Parathyroid adenoma (tissue), 2 donors: ENCODE results near the gene CLIC3.

Experiments used
- H2AFZ ChIP-seq: fragments of 300-600 bp; sonication (generic); one replicate; pipeline ENCODE4 v1.7.0; 2017; ENCODE audit warnings: antibody characterized with exemption, mild to moderate bottlenecking
- H3K27ac ChIP-seq: fragments of 300-600 bp; sonication (generic); one replicate; pipeline ENCODE4 v1.7.0; 2017
- H3K27me3 ChIP-seq: fragments of 300-600 bp; sonication (generic); one replicate; pipeline ENCODE4 v1.7.0; 2017; ENCODE audit warnings: low read length; ENCODE audit not compliant: control insufficient read depth, insufficient read depth
- H3K36me3 ChIP-seq: fragments of 300-600 bp; sonication (generic); one replicate; pipeline ENCODE4 v1.7.0; 2017; ENCODE audit warnings: low read length; ENCODE audit not compliant: control insufficient read depth, insufficient read depth
- H3K4me1 ChIP-seq: fragments of 300-600 bp; sonication (generic); one replicate; pipeline ENCODE4 v1.7.0; 2017; ENCODE audit warnings: control low read depth
- H3K4me2 ChIP-seq: fragments of 300-600 bp; sonication (generic); one replicate; pipeline ENCODE4 v1.7.0; 2017; ENCODE audit warnings: low read length
- H3K4me3 ChIP-seq: fragments of 300-600 bp; sonication (generic); one replicate; pipeline ENCODE4 v1.7.0; 2017; ENCODE audit warnings: low read depth, low read length
- H3K79me2 ChIP-seq: fragments of 300-600 bp; sonication (generic); one replicate; pipeline ENCODE4 v1.7.0; 2017; ENCODE audit warnings: control low read depth
- H3K9ac ChIP-seq: fragments of 300-600 bp; sonication (generic); one replicate; pipeline ENCODE4 v1.7.0; 2017; ENCODE audit warnings: mild to moderate bottlenecking
- H3K9me3 ChIP-seq: fragments of 300-600 bp; sonication (generic); one replicate; pipeline ENCODE4 v1.7.0; 2017; ENCODE audit warnings: low read length; ENCODE audit not compliant: control insufficient read depth
- TF ChIP-seq, protein P1 (sequence below): fragments of 300-600 bp; sonication (generic); IDR thresholded peaks from one replicate; pipeline ENCODE4 v1.7.0; 2017; ENCODE audit warnings: antibody characterized with exemption, mild to moderate bottlenecking
- donor health status: primary hyperparathyroidism.

The CLIC3 gene

GRCh38 chr9:136958473-136958872 lies 37.9 kb downstream of the CLIC3 start:
- TF ChIP-seq, protein P1, sequence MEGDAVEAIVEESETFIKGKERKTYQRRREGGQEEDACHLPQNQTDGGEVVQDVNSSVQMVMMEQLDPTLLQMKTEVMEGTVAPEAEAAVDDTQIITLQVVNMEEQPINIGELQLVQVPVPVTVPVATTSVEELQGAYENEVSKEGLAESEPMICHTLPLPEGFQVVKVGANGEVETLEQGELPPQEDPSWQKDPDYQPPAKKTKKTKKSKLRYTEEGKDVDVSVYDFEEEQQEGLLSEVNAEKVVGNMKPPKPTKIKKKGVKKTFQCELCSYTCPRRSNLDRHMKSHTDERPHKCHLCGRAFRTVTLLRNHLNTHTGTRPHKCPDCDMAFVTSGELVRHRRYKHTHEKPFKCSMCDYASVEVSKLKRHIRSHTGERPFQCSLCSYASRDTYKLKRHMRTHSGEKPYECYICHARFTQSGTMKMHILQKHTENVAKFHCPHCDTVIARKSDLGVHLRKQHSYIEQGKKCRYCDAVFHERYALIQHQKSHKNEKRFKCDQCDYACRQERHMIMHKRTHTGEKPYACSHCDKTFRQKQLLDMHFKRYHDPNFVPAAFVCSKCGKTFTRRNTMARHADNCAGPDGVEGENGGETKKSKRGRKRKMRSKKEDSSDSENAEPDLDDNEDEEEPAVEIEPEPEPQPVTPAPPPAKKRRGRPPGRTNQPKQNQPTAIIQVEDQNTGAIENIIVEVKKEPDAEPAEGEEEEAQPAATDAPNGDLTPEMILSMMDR: no peak
- Histone ChIP-seq H3K4me2 (no peak overlapping the region), H3K79me2 (no peaks in the 10 kb centered on the region), H3K27me3 (no peaks in the 10 kb centered on the region), H3K9ac (no peak overlapping the region), H3K9me3 (no peaks in the 10 kb centered on the region), H3K27ac (no peak overlapping the region), H3K4me1 (no peaks in the 10 kb centered on the region), H3K36me3 (no peaks in the 10 kb centered on the region), H3K4me3 (no peak overlapping the region), H2AFZ (no peak overlapping the region)

DNA sequence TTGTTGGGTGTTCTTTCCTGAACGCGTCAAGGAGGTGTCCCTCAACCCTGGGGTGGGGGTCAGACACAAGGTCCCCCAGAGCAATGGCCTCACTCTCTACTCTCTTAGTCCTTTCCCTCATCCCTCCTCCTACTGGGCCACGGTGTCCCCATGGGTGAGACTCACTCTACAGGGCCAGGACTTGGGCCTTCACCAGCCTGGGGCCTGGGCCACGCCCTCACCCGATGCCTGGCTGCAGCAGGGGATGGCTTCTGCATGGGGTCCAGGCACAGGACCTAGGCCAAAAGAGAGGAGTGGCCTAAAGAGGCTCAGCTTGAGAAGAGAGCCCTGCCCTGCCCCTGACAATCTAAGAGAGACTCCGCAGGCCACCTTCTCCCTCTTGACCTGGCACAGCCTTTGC lies 38.5 kb downstream of the CLIC3 start:
- H3K9ac ChIP-seq: no peak overlapping the region

GRCh38 chr9:136957461-136957860 lies 38.9 kb downstream of the CLIC3 start:
- Histone ChIP-seq H3K4me2 (no peak overlapping the region), H3K36me3 (no peaks in the 10 kb centered on the region), H3K27ac (no peak overlapping the region), H3K9ac (no peak overlapping the region), H3K27me3 (no peaks in the 10 kb centered on the region), H2AFZ (no peak overlapping the region), H3K9me3 (no peaks in the 10 kb centered on the region), H3K4me1 (no peaks in the 10 kb centered on the region), H3K79me2 (no peaks in the 10 kb centered on the region), H3K4me3 (no peak overlapping the region)
- TF ChIP-seq, protein P1: no peak

More for the DNA sequence above, 38.5 kb downstream of the CLIC3 start:
- H3K79me2 ChIP-seq: no peaks in the 10 kb centered on the region
- H3K4me2 ChIP-seq: no peak overlapping the region
- no peak overlapping the region for H3K27ac ChIP-seq
- H3K27me3 ChIP-seq: no peaks in the 10 kb centered on the region
- no peak overlapping the region for H3K4me3 ChIP-seq
- TF ChIP-seq, protein P1: no peak
- H3K9me3 ChIP-seq: no peaks in the 10 kb centered on the region
- no peaks in the 10 kb centered on the region for H3K4me1 ChIP-seq
- H2AFZ ChIP-seq: no peak overlapping the region
- no peaks in the 10 kb centered on the region for H3K36me3 ChIP-seq

DNA sequence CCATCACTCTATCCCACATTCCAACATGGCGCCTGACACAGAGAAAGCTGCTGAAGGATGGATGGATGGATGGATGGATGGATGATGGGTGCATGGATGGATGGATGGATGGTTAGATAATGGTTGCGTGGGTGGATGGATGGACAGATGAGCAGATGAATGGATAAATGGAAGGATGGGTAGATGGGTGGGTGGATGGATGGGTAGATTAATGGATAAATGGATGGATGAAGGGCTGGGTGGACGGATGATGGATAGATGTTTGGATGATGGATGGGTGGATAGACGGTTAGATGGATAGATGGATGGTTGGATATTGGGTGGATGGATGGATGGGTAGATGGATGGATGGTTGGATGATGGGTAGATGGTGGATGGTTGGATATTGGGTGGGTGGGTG lies 39.8 kb downstream of the CLIC3 start:
- TF ChIP-seq, protein P1: no peak
- Histone ChIP-seq H3K4me2 (no peak overlapping the region), H3K27me3 (no peaks in the 10 kb centered on the region), H3K79me2 (no peaks in the 10 kb centered on the region), H3K4me3 (no peak overlapping the region), H2AFZ (no peak overlapping the region), H3K9me3 (no peaks in the 10 kb centered on the region), H3K36me3 (no peaks in the 10 kb centered on the region), H3K27ac (no peak overlapping the region), H3K4me1 (no peaks in the 10 kb centered on the region), H3K9ac (no peak overlapping the region)

DNA sequence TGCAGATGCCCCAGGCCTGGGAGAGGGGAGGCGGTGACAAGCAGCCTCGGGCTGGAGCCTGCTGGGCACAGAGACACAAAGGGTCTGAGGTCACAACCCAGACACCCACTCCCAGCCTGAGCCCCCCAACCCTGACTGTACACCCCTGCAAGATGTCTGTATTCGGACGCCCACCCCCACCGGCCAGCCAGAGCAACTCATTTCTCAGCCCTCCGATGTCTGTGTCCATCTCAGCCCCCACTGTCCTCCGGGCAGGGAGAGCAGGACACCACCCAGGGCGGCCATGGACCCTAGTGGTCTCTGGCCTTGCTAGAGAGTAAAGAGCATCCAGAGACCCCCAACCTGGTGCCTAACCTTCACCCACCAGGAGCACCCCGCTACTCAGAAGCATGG lies 40.4 kb downstream of the CLIC3 start:
- H3K4me1 ChIP-seq: no peaks in the 10 kb centered on the region
- TF ChIP-seq, protein P1: no peak
- no peaks in the 10 kb centered on the region for H3K36me3 ChIP-seq
- H3K27me3 ChIP-seq: no peaks in the 10 kb centered on the region
- no peaks in the 10 kb centered on the region for H3K79me2 ChIP-seq
- H3K4me2 ChIP-seq: no peak overlapping the region
- no peak overlapping the region for H3K9ac ChIP-seq
- H3K4me3 ChIP-seq: no peak overlapping the region
- no peaks in the 10 kb centered on the region for H3K9me3 ChIP-seq
- H2AFZ ChIP-seq: no peak overlapping the region
- H3K27ac ChIP-seq: no peak overlapping the region
